Spleen (tissue), 7 donors: ENCODE results near the gene TUBGCP4.

Experiments
- POLR2A ChIP-seq, 3 donors: fragments of 450-650 bp; IDR thresholded peaks; one replicate each; pipeline ENCODE4 v1.5.1; 2017; ENCODE audit warnings: antibody characterized with exemption in 3 of 3, mild to moderate bottlenecking in 1 of 3
- POLR2AphosphoS5 ChIP-seq, 3 donors: sonication (generic); formaldehyde crosslinking; IDR thresholded peaks; one replicate each; pipeline ENCODE4 v1.5.1; 2017; ENCODE audit warnings: antibody characterized with exemption in 3 of 3
- TF ChIP-seq, protein P1 (sequence below), 11 experiments: fragments of 200-600 bp in 7 of 11; fragments of 450-650 bp in 4 of 11; sonication (generic) in 4 of 11; IDR thresholded peaks in 8 of 11; conservative IDR thresholded peaks in 3 of 11; 1 replicate in 7 of 11; 2 replicates in 4 of 11; pipeline versions ENCODE4 v1.4.0 to v1.8.0; 2016 to 2021; ENCODE audit warnings: antibody characterized with exemption in 11 of 11, inconsistent platforms in 4 of 11, mild to moderate bottlenecking in 1 of 11
- donor health status: DM: no; HTN: no; CAD: no; lungs with moderate emphysema.
- donor health status: DM: no; HTN: no; CAD: no.
- donor health status: DM: no; HTN: no; CAD: no.

DNA sequence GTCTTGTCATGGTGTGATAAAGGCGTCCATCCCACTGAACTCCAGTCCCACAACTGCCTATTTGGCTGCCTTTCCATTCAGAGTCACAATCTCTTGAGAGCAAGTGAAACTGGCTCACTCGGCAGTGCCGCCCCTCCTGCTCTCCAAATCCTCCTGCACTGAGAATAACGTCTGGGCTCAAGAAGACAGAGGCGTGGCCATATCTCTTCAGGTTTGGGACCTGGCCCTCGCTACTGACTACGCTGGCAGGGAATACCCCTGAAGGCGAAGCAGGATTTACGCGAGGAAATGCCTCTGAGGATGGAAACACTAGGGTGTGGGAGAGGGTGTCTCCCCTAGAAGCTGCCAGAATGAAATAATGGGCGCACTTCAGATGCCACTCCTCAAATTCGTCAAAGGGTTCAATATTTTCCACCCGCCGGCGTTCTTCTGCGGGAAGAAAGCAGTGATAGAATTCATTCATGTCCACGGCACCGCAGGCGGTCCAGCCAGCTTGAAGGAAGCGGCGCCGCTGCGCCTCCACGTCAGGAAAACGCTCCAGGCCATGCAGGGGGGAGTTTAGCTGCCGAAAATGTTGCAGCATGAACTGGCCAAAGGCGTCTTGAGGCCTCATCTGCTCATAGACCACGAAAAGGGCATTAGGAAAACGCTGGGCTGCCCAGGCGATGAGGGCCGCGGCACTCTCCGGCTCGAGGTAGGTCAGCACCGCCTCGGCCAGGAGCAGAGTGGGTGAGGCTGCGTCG, 41.5 kb upstream of the TUBGCP4 start:
- TF ChIP-seq, protein P1, sequence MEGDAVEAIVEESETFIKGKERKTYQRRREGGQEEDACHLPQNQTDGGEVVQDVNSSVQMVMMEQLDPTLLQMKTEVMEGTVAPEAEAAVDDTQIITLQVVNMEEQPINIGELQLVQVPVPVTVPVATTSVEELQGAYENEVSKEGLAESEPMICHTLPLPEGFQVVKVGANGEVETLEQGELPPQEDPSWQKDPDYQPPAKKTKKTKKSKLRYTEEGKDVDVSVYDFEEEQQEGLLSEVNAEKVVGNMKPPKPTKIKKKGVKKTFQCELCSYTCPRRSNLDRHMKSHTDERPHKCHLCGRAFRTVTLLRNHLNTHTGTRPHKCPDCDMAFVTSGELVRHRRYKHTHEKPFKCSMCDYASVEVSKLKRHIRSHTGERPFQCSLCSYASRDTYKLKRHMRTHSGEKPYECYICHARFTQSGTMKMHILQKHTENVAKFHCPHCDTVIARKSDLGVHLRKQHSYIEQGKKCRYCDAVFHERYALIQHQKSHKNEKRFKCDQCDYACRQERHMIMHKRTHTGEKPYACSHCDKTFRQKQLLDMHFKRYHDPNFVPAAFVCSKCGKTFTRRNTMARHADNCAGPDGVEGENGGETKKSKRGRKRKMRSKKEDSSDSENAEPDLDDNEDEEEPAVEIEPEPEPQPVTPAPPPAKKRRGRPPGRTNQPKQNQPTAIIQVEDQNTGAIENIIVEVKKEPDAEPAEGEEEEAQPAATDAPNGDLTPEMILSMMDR (IDR thresholded peaks at IDR 0.05 in 8 of 11, conservative IDR thresholded peaks at IDR 0.05 in 3 of 11), result no peak
- no peak for TF ChIP-seq POLR2A (IDR thresholded peaks at IDR 0.05)
- no peak for TF ChIP-seq POLR2AphosphoS5 (IDR thresholded peaks at IDR 0.05)
